Activated CD8-positive, alpha-beta T cell treated with anti-CD3 and anti-CD28 coated beads, Interleukin-2, amount 10 ng/mL, durations not matched to agents 7 days and 5 days (primary cell): Measurements from ENCODE around the gene BTN3A1. TPM values are rescaled to one million over a fixed set of nuclear protein-coding genes. Genes with fewer than 3 reads are reported as not detected.
"Not testable (repeated sequence)": the region's sequence is repeated elsewhere in the genome, so short reads cannot be mapped to it uniquely, and the experiment has no call there.

ENCODE experiments used
- ATAC-seq: fragments of 150-1000 bp; cut with Tn5 transposase; one replicate; pipeline ENCODE4 v1.10.0; 2021; ENCODE audit warnings: moderate library complexity
- CTCF ChIA-PET: fragments of 350-600 bp; sonication (Branson Sonifier 250); formaldehyde crosslinking; loops from one replicate; lab custom pipeline; 2021; ENCODE audit warnings: antibody characterized with exemption; lab: Charles Lee
- POLR2A ChIA-PET: fragments of 350-600 bp; sonication (Branson Sonifier 250); formaldehyde crosslinking; loops from one replicate; lab custom pipeline; 2021; ENCODE audit warnings: antibody characterized with exemption; lab: Charles Lee
- DNase-seq: peaks from one replicate; pipeline ENCODE4 v3.0.0-alpha.2; 2020
- H3K27ac Mint-ChIP-seq: one replicate; pipeline ENCODE4 v1.8.0; 2021; ENCODE audit warnings: mild to moderate bottlenecking, mixed read lengths
- H3K27me3 Mint-ChIP-seq: one replicate; pipeline ENCODE4 v1.8.0; 2021; ENCODE audit warnings: low read depth, mixed read lengths
- H3K36me3 Mint-ChIP-seq: one replicate; pipeline ENCODE4 v1.8.0; 2021; ENCODE audit warnings: low read depth, mixed read lengths
- H3K4me1 Mint-ChIP-seq: one replicate; pipeline ENCODE4 v1.8.0; 2021; ENCODE audit warnings: low read depth, mixed read lengths
- H3K4me3 Mint-ChIP-seq: one replicate; pipeline ENCODE4 v1.8.0; 2021; ENCODE audit warnings: mild to moderate bottlenecking, mixed read lengths
- H3K9me3 Mint-ChIP-seq: one replicate; pipeline ENCODE4 v1.8.0; 2022; ENCODE audit warnings: mixed read lengths; ENCODE audit not compliant: insufficient read depth
- total RNA-seq, 2 experiments: library from RNA; stranded (reverse); gene quantifications; one replicate each; pipeline ENCODE4 v1.2.3, GENCODE V29; 2021

Gene BTN3A1
- total RNA-seq, 2 experiments from 2014 or later: 45.6 to 47.9 TPM

- H3K4me3 Mint-ChIP-seq: no peak overlapping the region
- peaks cover 13% of the 10 kb centered on the region for H3K9me3 Mint-ChIP-seq
- ChIA-PET CTCF (interaction anchor here (1.5 kb wide), 1 partner anchor 93 kb away, joined by 3 read pairs; no protein-coding TSS in a partner anchor), POLR2A (no interaction called here)
- no peak for ATAC-seq
- H3K36me3 Mint-ChIP-seq: peaks cover 17% of the 10 kb centered on the region
- peaks cover 3% of the 10 kb centered on the region for H3K4me1 Mint-ChIP-seq
- H3K27me3 Mint-ChIP-seq: no peaks in the 10 kb centered on the region
- DNase-seq: no peak
- H3K27ac Mint-ChIP-seq: no peak overlapping the region
Measured at GRCh38 chr6:26432627-26433201, 30.6 kb downstream of the BTN3A1 start.

DNA sequence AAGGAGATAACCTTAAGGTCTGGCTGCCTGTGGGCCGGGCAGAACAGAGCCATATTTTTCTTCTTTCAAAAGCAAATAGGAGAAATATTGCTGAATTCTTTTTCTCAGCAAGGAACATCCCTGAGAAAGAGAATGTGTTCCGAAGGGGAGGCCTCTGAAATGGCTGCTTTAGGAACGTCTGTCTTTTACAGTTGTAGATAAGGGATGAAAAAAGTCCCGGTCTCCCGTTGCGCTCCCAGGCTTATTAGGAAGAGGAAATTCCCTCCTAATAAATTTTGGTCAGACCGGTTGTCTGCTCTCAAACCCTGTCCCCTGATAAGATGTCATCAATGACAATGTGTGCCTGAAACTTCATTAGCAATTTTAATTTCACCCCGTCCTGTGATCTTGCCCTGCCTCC is 31.6 kb downstream of the BTN3A1 start:
- H3K27me3 Mint-ChIP-seq, DNase-seq, H3K4me3 Mint-ChIP-seq, H3K4me1 Mint-ChIP-seq, CTCF ChIA-PET, POLR2A ChIA-PET, H3K27ac Mint-ChIP-seq, ATAC-seq: not testable (repeated sequence)
- peaks cover 13% of the 10 kb centered on the region for H3K9me3 Mint-ChIP-seq
- peaks cover 17% of the 10 kb centered on the region for H3K36me3 Mint-ChIP-seq

GRCh38 chr6:26436018-26436417 is 33.9 kb downstream of the BTN3A1 start:
- ChIA-PET POLR2A (no interaction called here), CTCF (no interaction called here)
- H3K27me3 Mint-ChIP-seq: no peaks in the 10 kb centered on the region
- DNase-seq (no peak), ATAC-seq (no peak)
- H3K4me3 Mint-ChIP-seq: no peak overlapping the region
- H3K36me3 Mint-ChIP-seq: peaks cover 18% of the 10 kb centered on the region
- no peak overlapping the region for H3K27ac Mint-ChIP-seq
- H3K9me3 Mint-ChIP-seq: peaks cover 13% of the 10 kb centered on the region
- H3K4me1 Mint-ChIP-seq: peaks cover 15% of the 10 kb centered on the region

DNA sequence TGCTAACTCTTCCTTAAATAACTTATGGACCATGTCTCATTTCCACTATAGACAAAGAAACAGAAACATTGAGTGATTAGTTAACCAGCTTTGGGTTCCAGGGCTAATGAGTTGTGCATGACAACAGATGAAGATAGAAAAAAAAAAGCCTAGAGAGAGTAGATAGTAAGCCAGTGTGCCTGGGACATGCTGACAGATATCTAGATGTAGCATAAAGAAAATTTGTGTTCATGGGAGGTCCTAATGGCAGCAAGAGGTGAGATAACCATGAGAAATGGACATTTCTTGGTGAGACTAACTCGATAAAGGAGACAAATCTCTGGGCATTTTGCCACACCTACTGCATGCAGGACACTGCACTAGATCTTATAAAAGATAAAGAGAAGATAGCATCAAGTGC is 35.5 kb downstream of the BTN3A1 start:
- ATAC-seq: no peak
- Mint-ChIP-seq H3K27me3 (no peaks in the 10 kb centered on the region), H3K4me1 (peaks cover 21% of the 10 kb centered on the region), H3K27ac (no peak overlapping the region), H3K4me3 (no peak overlapping the region), H3K9me3 (peaks cover 13% of the 10 kb centered on the region), H3K36me3 (peaks cover 21% of the 10 kb centered on the region)
- DNase-seq: no peak
- POLR2A ChIA-PET: no interaction called here
- CTCF ChIA-PET: no interaction called here

DNA sequence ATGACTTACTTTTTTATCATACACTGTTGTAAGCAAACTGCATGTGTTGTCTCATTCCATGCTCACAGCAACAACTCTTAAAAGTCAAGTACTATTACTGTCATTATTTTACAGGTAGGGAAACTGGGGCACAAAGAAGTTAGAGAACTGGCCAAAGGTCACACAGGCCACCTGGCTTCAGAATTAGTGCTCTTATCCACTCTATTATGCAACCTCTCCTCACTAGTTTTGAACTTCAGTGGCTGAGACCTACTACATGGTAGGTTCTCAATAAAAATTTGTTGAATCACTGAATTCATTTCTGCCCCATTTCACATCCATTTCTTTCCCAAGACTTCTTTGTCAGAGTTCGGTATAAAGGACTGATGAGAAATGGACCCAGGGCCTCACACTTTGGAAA is 35.9 kb downstream of the BTN3A1 start:
- peaks cover 26% of the 10 kb centered on the region for H3K36me3 Mint-ChIP-seq
- DNase-seq (no peak), ATAC-seq (no peak)
- no peak overlapping the region for H3K27ac Mint-ChIP-seq
- ChIA-PET CTCF (interaction anchor here (2.1 kb wide), 1 partner anchor 96 kb away, joined by 7 read pairs; no protein-coding TSS in a partner anchor), POLR2A (interaction anchor here (0.6 kb wide), 1 partner anchor 36 kb away, joined by 3 read pairs; no protein-coding TSS in a partner anchor)
- H3K9me3 Mint-ChIP-seq: peaks cover 13% of the 10 kb centered on the region
- H3K4me3 Mint-ChIP-seq: no peak overlapping the region
- H3K4me1 Mint-ChIP-seq: peaks cover 25% of the 10 kb centered on the region
- H3K27me3 Mint-ChIP-seq: no peaks in the 10 kb centered on the region

- DNase-seq (no peak), ATAC-seq (no peak)
- peak overlapping the region; percentile 93 for H3K27ac Mint-ChIP-seq
- ChIA-PET POLR2A (no interaction called here), CTCF (interaction anchor here (2.1 kb wide), 1 partner anchor 98 kb away, joined by 7 read pairs; no protein-coding TSS in a partner anchor)
- H3K27me3 Mint-ChIP-seq: no peaks in the 10 kb centered on the region
- H3K4me1 Mint-ChIP-seq: peaks cover 32% of the 10 kb centered on the region
- H3K36me3 Mint-ChIP-seq: peaks cover 30% of the 10 kb centered on the region
- peak overlapping the region; percentile 86 for H3K4me3 Mint-ChIP-seq
- H3K9me3 Mint-ChIP-seq: peaks cover 3% of the 10 kb centered on the region
Measured at GRCh38 chr6:26439151-26440125, 37.4 kb downstream of the BTN3A1 start.

- CTCF ChIA-PET: no interaction called here
- POLR2A ChIA-PET: interaction anchor here (1.0 kb wide), 3 partner anchors 20 to 189 kb away, joined by 3 to 4 read pairs (median 3); a partner anchor contains a TSS
- Mint-ChIP-seq H3K27ac (peak overlapping the region; percentile 93), H3K4me1 (peaks cover 48% of the 10 kb centered on the region), H3K36me3 (peaks cover 43% of the 10 kb centered on the region), H3K27me3 (no peaks in the 10 kb centered on the region), H3K4me3 (peak overlapping the region; percentile 86), H3K9me3 (no peaks in the 10 kb centered on the region)
- no peak for DNase-seq
- ATAC-seq: no peak
Measured at GRCh38 chr6:26440977-26441358, 38.9 kb downstream of the BTN3A1 start.

DNA sequence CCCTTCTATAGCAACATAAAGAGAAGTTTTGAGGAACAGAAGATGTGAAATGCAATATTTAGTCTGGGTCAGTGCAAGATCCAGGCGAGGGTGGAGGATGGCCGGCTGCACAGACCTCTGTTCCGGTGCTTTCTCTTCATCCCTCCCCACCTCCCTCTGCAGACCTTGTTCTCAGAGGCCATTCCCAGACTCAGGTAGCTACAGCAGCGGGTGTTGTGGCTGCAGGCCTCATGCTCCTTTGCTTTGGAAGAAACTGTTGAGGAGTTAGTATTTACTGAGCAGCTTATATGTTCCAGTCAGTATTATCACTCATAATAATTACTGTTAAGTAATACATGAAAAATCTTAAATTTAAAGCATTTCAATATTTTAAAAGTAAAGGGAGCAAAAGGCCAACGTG is 39.9 kb downstream of the BTN3A1 start:
- Mint-ChIP-seq H3K27me3 (no peaks in the 10 kb centered on the region), H3K4me3 (peak overlapping the region; percentile 86), H3K36me3 (peaks cover 50% of the 10 kb centered on the region), H3K9me3 (no peaks in the 10 kb centered on the region), H3K4me1 (peaks cover 54% of the 10 kb centered on the region), H3K27ac (peak overlapping the region; percentile 73)
- ATAC-seq (no peak), DNase-seq (no peak)
- ChIA-PET POLR2A (no interaction called here), CTCF (interaction anchor here (1.7 kb wide), 1 partner anchor 100 kb away, joined by 6 read pairs; no protein-coding TSS in a partner anchor)

DNA sequence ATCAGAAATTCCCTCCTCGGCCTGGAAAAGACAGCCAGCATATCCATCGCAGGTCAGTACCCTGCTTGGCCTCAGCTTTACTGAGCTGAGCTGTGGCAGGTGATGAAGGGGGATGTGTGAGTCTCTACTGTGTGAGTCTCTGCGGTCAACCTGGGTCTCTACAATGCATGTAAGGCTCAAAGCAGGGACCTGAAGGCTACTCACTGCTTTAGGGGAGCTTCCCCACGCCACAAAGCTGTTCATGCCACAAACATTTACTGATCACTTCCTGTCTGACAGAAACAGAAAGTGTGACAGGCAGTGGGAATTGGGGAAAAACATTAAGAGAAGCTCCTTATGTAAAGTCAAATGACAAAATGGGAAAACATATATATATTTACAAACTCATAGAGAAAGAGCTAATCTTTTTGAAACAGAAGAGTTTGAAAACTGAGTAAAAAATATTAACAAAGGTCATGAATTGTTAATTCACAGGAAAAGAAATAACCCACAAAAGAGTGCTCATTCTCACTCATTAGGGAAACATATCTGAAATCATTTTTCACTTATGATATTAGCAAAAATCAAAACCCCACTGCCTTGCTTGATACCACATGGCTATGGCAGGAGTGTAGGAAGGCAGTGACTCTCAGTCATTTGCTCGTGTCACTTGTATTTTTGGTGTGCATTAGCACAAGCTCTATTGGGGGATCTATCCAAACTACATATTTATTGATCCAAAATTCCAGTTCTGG is 44.0 kb downstream of the BTN3A1 start:
- CTCF ChIA-PET: interaction anchor here (1.0 to 4.4 kb wide), 3 partner anchors 26 to 123 kb away, joined by 3 to 20 read pairs (median 3); no protein-coding TSS in a partner anchor
- ATAC-seq (peak; percentile 71), DNase-seq (peak; percentile 43)
- Mint-ChIP-seq H3K4me3 (peak overlapping the region; percentile 24), H3K4me1 (peaks cover 40% of the 10 kb centered on the region), H3K9me3 (no peaks in the 10 kb centered on the region), H3K27ac (peak overlapping the region; percentile 62), H3K27me3 (no peaks in the 10 kb centered on the region), H3K36me3 (peaks cover 72% of the 10 kb centered on the region)
- POLR2A ChIA-PET: interaction anchor here (0.6 to 1.4 kb wide), 2 partner anchors 58 to 70 kb away, joined by 3 to 6 read pairs; no protein-coding TSS in a partner anchor

DNA sequence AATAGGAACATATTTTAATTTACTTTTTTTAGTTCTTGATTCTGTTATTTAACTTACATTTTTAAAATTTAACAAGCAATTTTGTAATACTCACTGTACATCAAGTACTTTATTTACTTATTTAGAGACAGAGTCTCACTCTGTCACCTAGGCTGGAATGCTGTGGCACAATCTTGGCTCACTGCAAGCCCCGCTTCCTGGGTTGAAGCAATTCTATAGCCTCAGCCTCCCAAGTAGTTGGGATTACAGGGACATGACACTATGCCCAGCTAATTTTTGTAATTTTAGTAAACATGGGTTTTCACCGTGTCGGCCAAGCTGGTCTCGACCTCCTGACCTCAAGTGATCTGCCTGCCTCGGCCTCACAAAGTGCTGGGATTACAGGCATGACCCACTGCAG is 45.2 kb downstream of the BTN3A1 start:
- CTCF ChIA-PET: interaction anchor here (1.2 to 4.4 kb wide), 2 partner anchors 27 to 106 kb away, joined by 3 to 20 read pairs; no protein-coding TSS in a partner anchor
- no peak overlapping the region for H3K27ac Mint-ChIP-seq
- ATAC-seq (no peak), DNase-seq (no peak)
- peaks cover 72% of the 10 kb centered on the region for H3K36me3 Mint-ChIP-seq
- POLR2A ChIA-PET: no interaction called here
- H3K4me1 Mint-ChIP-seq: peaks cover 36% of the 10 kb centered on the region
- no peak overlapping the region for H3K4me3 Mint-ChIP-seq
- no peaks in the 10 kb centered on the region for H3K27me3 Mint-ChIP-seq
- no peaks in the 10 kb centered on the region for H3K9me3 Mint-ChIP-seq

DNA sequence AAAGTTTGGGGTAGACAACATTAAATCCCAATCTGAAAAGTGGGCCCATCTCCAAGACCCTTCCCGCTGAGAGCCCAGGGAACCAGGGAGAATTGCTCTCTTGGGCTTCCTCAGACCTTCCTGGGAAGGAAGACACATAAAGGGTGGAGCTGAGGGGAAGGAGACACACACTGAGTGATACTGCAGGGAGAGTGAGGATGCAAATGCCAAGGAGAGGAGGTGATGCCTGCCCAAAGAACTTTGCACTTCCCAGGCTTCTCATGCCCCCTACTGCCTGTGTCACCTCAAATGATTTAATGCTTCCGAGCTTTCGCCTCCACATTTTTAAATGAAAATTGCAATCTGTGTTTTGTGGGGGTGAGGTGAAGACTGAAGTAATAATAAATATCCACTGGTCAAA is 48.2 kb downstream of the BTN3A1 start:
- ChIA-PET POLR2A (interaction anchor here (2.8 kb wide), 1 partner anchor 23 kb away, joined by 11 read pairs; no protein-coding TSS in a partner anchor), CTCF (interaction anchor here (1.3 kb wide), 1 partner anchor 109 kb away, joined by 4 read pairs; no protein-coding TSS in a partner anchor)
- H3K4me1 Mint-ChIP-seq: peaks cover 13% of the 10 kb centered on the region
- H3K4me3 Mint-ChIP-seq: no peak overlapping the region
- no peaks in the 10 kb centered on the region for H3K27me3 Mint-ChIP-seq
- no peak for ATAC-seq
- no peaks in the 10 kb centered on the region for H3K9me3 Mint-ChIP-seq
- no peak for DNase-seq
- H3K27ac Mint-ChIP-seq: no peak overlapping the region
- peaks cover 45% of the 10 kb centered on the region for H3K36me3 Mint-ChIP-seq
